H1 (cell line): ENCODE data around the gene UBE3C. TPM values are rescaled to one million over a fixed set of nuclear protein-coding genes. Genes with fewer than 3 reads are reported as not detected.

ENCODE experiments used
- CTCF ChIA-PET: fragments of 300-600 bp; sonication (Branson Sonifier 250); formaldehyde crosslinking; loops from one replicate; lab custom pipeline; 2021; ENCODE audit not compliant: partially characterized antibody; lab: Charles Lee
- POLR2A ChIA-PET: fragments of 300-600 bp; sonication (Branson Sonifier 250); formaldehyde crosslinking; loops from one replicate; lab custom pipeline; 2021; ENCODE audit warnings: inconsistent platforms; ENCODE audit not compliant: partially characterized antibody; lab: Charles Lee
- DNase-seq, 2 experiments: peaks; one replicate each; pipeline versions ENCODE4 v3.0.0 to v3.0.0-alpha.2; 2010 to 2022; ENCODE audit warnings: low spot score in 2 of 2, low read depth in 1 of 2, mixed read lengths in 1 of 2
- FAIRE-seq: peaks from 2 replicates; lab custom pipeline; 2011; peaks lifted over from hg19 to GRCh38; lab: Jason Lieb, UNC
- H2AFZ ChIP-seq: 2 replicates; pipeline ENCODE4 v1.8.1; 2012; ENCODE audit warnings: low read length, inconsistent platforms
- H2AK5ac ChIP-seq: 2 replicates; pipeline ENCODE4 v1.6.1; 2013; ENCODE audit warnings: low read depth, low read length
- H2BK120ac ChIP-seq: replicated peaks from 2 replicates; pipeline ENCODE3; 2013; ENCODE audit warnings: low read depth, low read length, inconsistent platforms
- H2BK12ac ChIP-seq: 2 replicates; pipeline ENCODE4 v1.6.1; 2013; ENCODE audit warnings: low read depth, low read length
- H2BK15ac ChIP-seq: 2 replicates; pipeline ENCODE4 v1.6.1; 2013; ENCODE audit warnings: low read length
- H2BK20ac ChIP-seq: 2 replicates; pipeline ENCODE4 v1.6.1; 2013; ENCODE audit warnings: low read length
- H2BK5ac ChIP-seq: 2 replicates; pipeline ENCODE4 v1.6.1; 2013; ENCODE audit warnings: low read depth, low read length
- H3K14ac ChIP-seq: 2 replicates; pipeline ENCODE4 v1.6.1; 2013; ENCODE audit warnings: inconsistent platforms; ENCODE audit not compliant: insufficient read length
- H3K18ac ChIP-seq: 2 replicates; pipeline ENCODE4 v1.6.1; 2013; ENCODE audit warnings: low read length; ENCODE audit errors: extremely low read depth
- H3K23ac ChIP-seq: 2 replicates; pipeline ENCODE4 v1.6.1; 2013; ENCODE audit warnings: inconsistent platforms; ENCODE audit not compliant: insufficient read length
- H3K23me2 ChIP-seq: 2 replicates; pipeline ENCODE4 v1.6.1; 2013; ENCODE audit warnings: low read depth, low read length
- H3K27ac ChIP-seq: 2 replicates; pipeline ENCODE4 v1.6.1; 2011; ENCODE audit warnings: low read depth, low read length, inconsistent platforms
- H3K27me3 ChIP-seq, 4 experiments: replicated peaks in 1 of 4; 1 replicate in 1 of 4; 2 replicates in 3 of 4; pipeline versions ENCODE4 v1.6.1 to v1.8.1; 2011 to 2013; ENCODE audit warnings: low read length in 3 of 4, mild to moderate bottlenecking in 3 of 4, inconsistent platforms in 2 of 4, mixed read lengths in 2 of 4, moderate library complexity in 1 of 4; ENCODE audit not compliant: control insufficient read depth in 3 of 4, insufficient read depth in 3 of 4; ENCODE audit errors: extremely low read depth in 1 of 4
- H3K36me3 ChIP-seq, 4 experiments: 2 replicates each; pipeline versions ENCODE4 v1.6.1 to v1.8.1; 2011 to 2013; ENCODE audit warnings: mild to moderate bottlenecking in 4 of 4, low read length in 3 of 4, moderate library complexity in 2 of 4, control low read depth in 1 of 4, inconsistent platforms in 1 of 4; ENCODE audit not compliant: insufficient read depth in 4 of 4, control insufficient read depth in 2 of 4
- H3K4ac ChIP-seq: replicated peaks from 2 replicates; pipeline ENCODE3; 2013; ENCODE audit warnings: low read length, low read depth, mixed read lengths, inconsistent platforms; ENCODE audit not compliant: insufficient read length
- H3K4me1 ChIP-seq, 4 experiments: replicated peaks in 1 of 4; 1 replicate in 1 of 4; 2 replicates in 3 of 4; pipeline versions ENCODE4 v1.6.1 to v1.8.1; 2011 to 2013; ENCODE audit warnings: low read length in 3 of 4, inconsistent platforms in 2 of 4, mixed read lengths in 1 of 4; ENCODE audit not compliant: insufficient read depth in 4 of 4, control insufficient read depth in 3 of 4
- H3K4me2 ChIP-seq, 2 experiments: 2 replicates each; pipeline versions ENCODE4 v1.6.1 to v1.8.1; 2011 to 2013; ENCODE audit warnings: low read depth in 2 of 2, low read length in 2 of 2, control low read depth in 1 of 2, inconsistent platforms in 1 of 2, mild to moderate bottlenecking in 1 of 2; ENCODE audit not compliant: insufficient read depth in 1 of 2
- H3K4me3 ChIP-seq, 4 experiments: fragments of 200-600, 300-600 bp in 1 of 4; sonication (generic), shearing (Covaris generic), sonication (Bioruptor Twin) in 1 of 4; 2 replicates each; pipeline versions ENCODE4 v1.5.1 to v1.8.1; 2011 to 2016; ENCODE audit warnings: low read length in 4 of 4, low read depth in 3 of 4, control low read depth in 2 of 4, inconsistent platforms in 2 of 4, mild to moderate bottlenecking in 2 of 4, mixed read lengths in 1 of 4, moderate library complexity in 1 of 4; ENCODE audit not compliant: insufficient read depth in 2 of 4; ENCODE audit errors: extremely low read depth in 1 of 4
- H3K56ac ChIP-seq: replicated peaks from 2 replicates; pipeline ENCODE3; 2013; ENCODE audit warnings: low read depth, mild to moderate bottlenecking, mixed read lengths, low read length, inconsistent platforms; ENCODE audit not compliant: insufficient read length
- H3K79me1 ChIP-seq: 2 replicates; pipeline ENCODE4 v1.6.1; 2013; ENCODE audit warnings: low read depth, low read length, control low read depth
- H3K79me2 ChIP-seq, 2 experiments: 2 replicates each; pipeline versions ENCODE4 v1.6.1 to v1.8.1; 2012 to 2013; ENCODE audit warnings: low read length in 2 of 2, mild to moderate bottlenecking in 2 of 2, inconsistent platforms in 1 of 2; ENCODE audit not compliant: insufficient read depth in 2 of 2, control insufficient read depth in 1 of 2
- H3K9ac ChIP-seq, 4 experiments: replicated peaks in 1 of 4; 1 replicate in 1 of 4; 2 replicates in 3 of 4; pipeline versions ENCODE4 v1.6.1 to v1.8.1; 2011 to 2013; ENCODE audit warnings: low read depth in 3 of 4, low read length in 3 of 4, control low read depth in 2 of 4, mild to moderate bottlenecking in 2 of 4, moderate library complexity in 2 of 4, inconsistent platforms in 1 of 4; ENCODE audit errors: extremely low read depth in 1 of 4
- H3K9me3 ChIP-seq, 2 experiments: 2 replicates each; pipeline versions ENCODE4 v1.6.1 to v1.8.1; 2012 to 2013; ENCODE audit warnings: mild to moderate bottlenecking in 2 of 2, moderate library complexity in 2 of 2, control low read depth in 1 of 2, inconsistent platforms in 1 of 2, low read depth in 1 of 2, low read length in 1 of 2, mixed read lengths in 1 of 2; ENCODE audit not compliant: insufficient read depth in 2 of 2
- H4K20me1 ChIP-seq, 2 experiments: replicated peaks in 1 of 2; 2 replicates each; pipeline versions ENCODE3 to v1.8.1; 2011 to 2013; ENCODE audit warnings: inconsistent platforms in 2 of 2, low read length in 2 of 2, mild to moderate bottlenecking in 1 of 2; ENCODE audit not compliant: insufficient read depth in 2 of 2, control insufficient read depth in 1 of 2
- H4K5ac ChIP-seq: 2 replicates; pipeline ENCODE4 v1.6.1; 2013; ENCODE audit warnings: low read length, low read depth, mixed read lengths, inconsistent platforms; ENCODE audit not compliant: insufficient read length
- H4K8ac ChIP-seq: 2 replicates; pipeline ENCODE4 v1.8.0; 2013; ENCODE audit warnings: mild to moderate bottlenecking, moderate library complexity, low read length, inconsistent platforms; ENCODE audit not compliant: insufficient read depth; ENCODE audit errors: extremely low read depth
- H4K91ac ChIP-seq: replicated peaks from 2 replicates; pipeline ENCODE3; 2013; ENCODE audit warnings: low read length, mixed read lengths, inconsistent platforms; ENCODE audit not compliant: insufficient read length
- CHD1 ChIP-seq: IDR thresholded peaks from 2 replicates; pipeline ENCODE4 v1.6.1; 2012; ENCODE audit warnings: low read depth, low read length, improper control_type of control experiment
- CREB1 ChIP-seq: IDR thresholded peaks from 2 replicates; pipeline ENCODE4 v1.6.1; 2012; ENCODE audit warnings: inconsistent platforms
- EGR1 ChIP-seq: IDR thresholded peaks from 2 replicates; pipeline ENCODE4 v1.6.1; 2011; ENCODE audit warnings: low read depth, low read length, borderline replicate concordance
- GTF2F1 ChIP-seq: IDR thresholded peaks from 2 replicates; pipeline ENCODE4 v1.6.1; 2012; ENCODE audit warnings: low read depth, low read length, improper control_type of control experiment, borderline replicate concordance
- NANOG ChIP-seq: IDR thresholded peaks from 2 replicates; pipeline ENCODE4 v1.6.1; 2011; ENCODE audit warnings: low read length, low read depth, mild to moderate bottlenecking, inconsistent platforms; ENCODE audit not compliant: insufficient read depth, poor library complexity, severe bottlenecking
- POLR2AphosphoS5 ChIP-seq: IDR thresholded peaks from 2 replicates; pipeline ENCODE4 v1.6.1; 2011; ENCODE audit warnings: low read depth, low read length
- TCF12 ChIP-seq: IDR thresholded peaks from 2 replicates; pipeline ENCODE4 v1.6.1; 2011; ENCODE audit warnings: low read depth, mild to moderate bottlenecking, low read length
- YY1 ChIP-seq: IDR thresholded peaks from 2 replicates; pipeline ENCODE4 v1.6.1; 2011; ENCODE audit warnings: low read depth, mild to moderate bottlenecking, low read length
- WGBS, 2 experiments: shearing (Covaris generic) in 1 of 2; methylation state at CpG; one replicate each; pipeline versions ENCODE4 v1.1.6 to v1.1.7; 2013 to 2015; ENCODE audit warnings: low lambda C conversion rate in 2 of 2, mixed read lengths in 2 of 2, inconsistent platforms in 1 of 2, low coverage in 1 of 2, missing lambda C conversion rate in 1 of 2; ENCODE audit not compliant: insufficient replicate concordance in 2 of 2, insufficient coverage in 1 of 2, insufficient read length in 1 of 2; ENCODE audit errors: extremely low coverage in 1 of 2, missing lambda C conversion rate in 1 of 2; 5-methylcytosine and 5-hydroxymethylcytosine counted together
- polyA plus RNA-seq, 7 experiments: library from polyadenylated mRNA; depleted of rRNA in 3 of 7; stranded (reverse) in 5 of 7; unstranded in 2 of 7; fragments of >200 nt in 5 of 7; fragments of 200-250 nt in 2 of 7; gene quantifications; 1 replicate in 5 of 7; 2 replicates in 1 of 7; 4 replicates in 1 of 7; pipeline versions ENCODE4 v1.2.1 to v1.2.3, GENCODE V29; 2011 to 2013; ENCODE audit warnings: missing spikeins in 2 of 7, mixed read lengths in 2 of 7
- total RNA-seq: library from RNA; stranded (reverse); fragmentation: NEBNext Ultra II Directional; extraction: Animal tissue kit (Norgen Biotek cat#: 25700); gene quantifications from 2 replicates; pipeline ENCODE4 v1.2.1, GENCODE V29; 2021
- TF ChIP-seq, protein P1 (sequence below): IDR thresholded peaks from 2 replicates; pipeline ENCODE4 v1.6.1; 2012; ENCODE audit warnings: inconsistent platforms
- TF ChIP-seq, protein P2 (sequence below): IDR thresholded peaks from 2 replicates; pipeline ENCODE4 v1.6.1; 2011; ENCODE audit warnings: low read length, improper control_type of control experiment

UBE3C gene
- total and polyA plus RNA-seq, 2 of the 8 experiments (the other 6 are each of a cell fraction or from before 2014, with no cell fraction given): 32.0 to 54.1 TPM

DNA sequence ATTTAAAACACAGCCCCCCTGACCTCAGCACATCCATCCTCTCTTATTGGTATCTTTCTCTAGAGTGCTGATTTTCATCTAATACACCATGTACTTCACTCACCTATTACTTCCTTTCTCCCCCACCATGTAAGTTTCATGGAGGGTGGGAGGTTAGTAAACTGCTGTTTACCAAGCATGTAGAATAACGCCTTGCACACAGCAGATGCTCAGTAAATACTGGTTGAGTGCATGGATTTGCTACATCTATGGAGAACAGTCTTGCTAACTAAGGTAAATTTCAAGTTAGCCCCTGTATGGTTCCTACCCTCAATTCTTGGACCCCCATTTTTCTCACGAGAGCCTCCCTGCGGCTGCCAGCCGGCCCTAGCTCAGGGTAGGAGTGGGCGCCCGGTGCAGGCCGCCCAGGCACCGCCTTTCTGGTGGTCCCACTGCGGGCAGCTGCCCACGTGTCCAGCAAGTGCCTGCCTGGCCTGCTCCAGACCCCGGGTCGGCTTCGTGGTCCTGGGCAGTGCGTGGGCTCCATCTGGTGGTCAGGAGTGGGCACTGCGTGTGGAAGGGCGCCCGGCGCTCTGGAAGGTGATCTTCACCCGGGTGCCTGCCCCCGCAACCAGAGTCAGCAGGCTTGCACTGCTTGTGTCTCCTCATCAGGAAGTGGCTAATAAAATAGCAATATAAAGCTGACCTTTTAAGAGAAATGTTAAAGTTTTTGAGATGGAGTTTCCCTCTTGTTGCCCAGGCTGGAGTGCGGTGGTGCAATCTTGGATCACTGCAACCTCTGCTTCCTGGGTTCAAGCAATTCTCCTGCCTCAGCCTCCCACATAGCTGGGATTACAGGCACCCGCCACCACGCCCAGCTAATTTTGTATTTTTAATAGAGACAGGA, 134.7 kb downstream of the UBE3C start:
- no peak overlapping the region for H4K5ac ChIP-seq
- 33% methylated on average over 23 of the region's 23 CpGs; no CpG with 5 or more reads in 1 of the 2 experiments for WGBS, 2 experiments
- H3K23me2 ChIP-seq: no peaks in the 10 kb centered on the region
- 0 out of 2 replicates have a peak overlapping the region, but pooled peaks have one; percentile 36 for H2BK15ac ChIP-seq
- H3K9me3 ChIP-seq: no peaks in the 10 kb centered on the region
- H4K91ac ChIP-seq: no peak overlapping the region
- H3K36me3 ChIP-seq: peaks cover 0 to 3% (median 1%) of the 10 kb centered on the region in 4 experiments; a peak in 1 of 8 replicates
- no peak overlapping the region for H2AK5ac ChIP-seq
- no peaks in the 10 kb centered on the region for H3K79me2 ChIP-seq
- no peaks in the 10 kb centered on the region for H3K79me1 ChIP-seq
- H3K18ac ChIP-seq: 0 out of 2 replicates have a peak overlapping the region, but pooled peaks have one; percentile 26
- no peak overlapping the region for H3K23ac ChIP-seq
- peak overlapping the region; percentile 81; the same call in 1 of the 2 replicates for H2AFZ ChIP-seq
- H3K27ac ChIP-seq: no peak overlapping the region
- no peak overlapping the region for H3K14ac ChIP-seq
- peaks cover 0 to 7% (median 1%) of the 10 kb centered on the region in 4 experiments; a peak in 5 of 7 replicates for H3K4me1 ChIP-seq
- H2BK5ac ChIP-seq: 0 out of 2 replicates have a peak overlapping the region, but pooled peaks have one; percentile 3
- CTCF ChIA-PET: interaction anchor here (0.6 to 7.2 kb wide), 36 partner anchors 8 to 994 kb away, joined by 3 to 72 read pairs (median 4); partner anchors contain the start of genes DNAJB6 and NOM1
- H4K8ac ChIP-seq: no peak overlapping the region
- no peak overlapping the region for H2BK120ac ChIP-seq
- no peak overlapping the region for H3K9ac ChIP-seq
- no peak overlapping the region for H2BK20ac ChIP-seq
- H4K20me1 ChIP-seq: peaks cover 0 to 2% of the 10 kb centered on the region in 2 experiments
- DNase-seq (peak; percentile 72 to 92), FAIRE-seq (no peak)
- H2BK12ac ChIP-seq: no peak overlapping the region
- no peak overlapping the region for H3K4me3 ChIP-seq
- H3K56ac ChIP-seq: no peak overlapping the region
- H3K27me3 ChIP-seq: no peaks in the 10 kb centered on the region
- POLR2A ChIA-PET: interaction anchor here (1.1 to 2.3 kb wide), 2 partner anchors 63 to 65 kb away, joined by 3 to 10 read pairs; no protein-coding TSS in a partner anchor
- no peak overlapping the region for H3K4me2 ChIP-seq
- H3K4ac ChIP-seq: peak overlapping the region; percentile 70
- TF ChIP-seq CREB1 (peak; percentile 43; the same call in 1 of the 2 replicates), YY1 (0 out of 2 replicates have a peak, but pooled peaks have one; percentile 46), CHD1 (no peak), POLR2AphosphoS5 (no peak), TCF12 (no peak), EGR1 (no peak), NANOG (no peak), GTF2F1 (no peak)
- TF ChIP-seq, protein P1, sequence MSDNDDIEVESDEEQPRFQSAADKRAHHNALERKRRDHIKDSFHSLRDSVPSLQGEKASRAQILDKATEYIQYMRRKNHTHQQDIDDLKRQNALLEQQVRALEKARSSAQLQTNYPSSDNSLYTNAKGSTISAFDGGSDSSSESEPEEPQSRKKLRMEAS: peak; percentile 96
- TF ChIP-seq, protein P2, sequence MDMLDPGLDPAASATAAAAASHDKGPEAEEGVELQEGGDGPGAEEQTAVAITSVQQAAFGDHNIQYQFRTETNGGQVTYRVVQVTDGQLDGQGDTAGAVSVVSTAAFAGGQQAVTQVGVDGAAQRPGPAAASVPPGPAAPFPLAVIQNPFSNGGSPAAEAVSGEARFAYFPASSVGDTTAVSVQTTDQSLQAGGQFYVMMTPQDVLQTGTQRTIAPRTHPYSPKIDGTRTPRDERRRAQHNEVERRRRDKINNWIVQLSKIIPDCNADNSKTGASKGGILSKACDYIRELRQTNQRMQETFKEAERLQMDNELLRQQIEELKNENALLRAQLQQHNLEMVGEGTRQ: peak; percentile 81
